ENCODE results near the gene TWSG1.

- TF ChIP-seq CTCF (IDR thresholded peaks at IDR 0.05) (no peak), EP300 (IDR thresholded peaks at IDR 0.05) (no peak)
These were observed 22.4 kb downstream of the TWSG1 start for GRCh38 chr18:9356976-9357375.
